Right ventricle myocardium inferior (tissue), 1 donor: ENCODE results near the gene FCRL1. TPM values are rescaled to one million over a fixed set of nuclear protein-coding genes. Genes with fewer than 3 reads are reported as not detected.
A peak's percentile ranks its signal among the peaks of the same experiment; 100 is the strongest.

Experiments
- ATAC-seq: fragments of 200-7000 bp; cut with Tn5 transposase; one replicate; pipeline ENCODE4 v1.9.1; 2020; ENCODE audit warnings: mild to moderate bottlenecking, moderate library complexity
- DNase-seq: peaks from one replicate; pipeline ENCODE4 v3.0.0; 2021; ENCODE audit errors: missing footprints
- intact Hi-C: fragments of 100-400 bp; cut with DNase I; formaldehyde crosslinking; loops from one replicate; pipeline ENCODE4 v1.11.0; 2022
- total RNA-seq: library from RNA; stranded (reverse); fragmentation: NEBNext Ultra II Directional; extraction: Animal tissue kit (Norgen Biotek cat#: 25700); gene quantifications from one replicate; pipeline ENCODE4 v1.2.1, GENCODE V29; 2021
- donor health status: DM: no; HTN: yes; CAD: no; lungs with severe emphysema.

Gene FCRL1
- total RNA-seq, 1 donor from 2014 or later, result not detected

GRCh38 chr1:157813269-157813668 is 6.7 kb downstream of the FCRL1 start:
- ATAC-seq (no peak), DNase-seq (no peak)
- intact Hi-C loops, result loop anchor here (2.0 kb wide), 1 partner anchor 28 kb away; the partner anchor contains the start of gene CD5L

GRCh38 chr1:157806431-157807149 is 13.3 kb downstream of the FCRL1 start:
- peak; percentile 5 for ATAC-seq
- intact Hi-C loops, result no loop called here
- DNase-seq, result no peak

- intact Hi-C loops, result no loop called here
- DNase-seq (no peak), ATAC-seq (peak; percentile 42)
Observed at GRCh38 chr1:157803851-157804250, 16.1 kb downstream of the FCRL1 start.

GRCh38 chr1:157799996-157800395 is 19.9 kb downstream of the FCRL1 start:
- no peak for ATAC-seq
- intact Hi-C loops, result no loop called here
- no peak for DNase-seq

- intact Hi-C loops, result no loop called here
- no peak for ATAC-seq
Observed at GRCh38 chr1:157798211-157798610, 21.7 kb downstream of the FCRL1 start.

GRCh38 chr1:157785248-157785647 is 34.7 kb downstream of the FCRL1 start:
- no peak for DNase-seq
- no peak for ATAC-seq
- intact Hi-C loops, result no loop called here

More at GRCh38 chr1:157798211-157798610, 21.7 kb downstream of the FCRL1 start:
- DNase-seq, result no peak

- no peak for ATAC-seq
- intact Hi-C loops, result no loop called here
- DNase-seq, result no peak
Observed at GRCh38 chr1:157784801-157785200, 35.1 kb downstream of the FCRL1 start.

- ATAC-seq, result no peak
- intact Hi-C loops, result no loop called here
- DNase-seq, result no peak
Observed at GRCh38 chr1:157782931-157783330, 37.0 kb downstream of the FCRL1 start.

- intact Hi-C loops, result no loop called here
- DNase-seq, result no peak
- ATAC-seq, result no peak
Observed at GRCh38 chr1:157781048-157781447, 38.9 kb downstream of the FCRL1 start.

- intact Hi-C loops, result no loop called here
- ATAC-seq (no peak), DNase-seq (no peak)
Observed at GRCh38 chr1:157776971-157777391, 42.9 kb downstream of the FCRL1 start, which contains the start of gene FCRL2. TSS of gene FCRL2 (minus strand) at chr1:157777132. CDS start at chr1:157777073, 59 bp downstream.

GRCh38 chr1:157775101-157775870 is 44.6 kb downstream of the FCRL1 start:
- no peak for ATAC-seq
- intact Hi-C loops, result no loop called here
- DNase-seq, result no peak

GRCh38 chr1:157774412-157774811 is 45.5 kb downstream of the FCRL1 start:
- DNase-seq (no peak), ATAC-seq (no peak)
- intact Hi-C loops, result no loop called here

- intact Hi-C loops, result no loop called here
Observed at GRCh38 chr1:157773493-157774350, 46.2 kb downstream of the FCRL1 start.

GRCh38 chr1:157771661-157772425 is 48.1 kb downstream of the FCRL1 start:
- intact Hi-C loops, result no loop called here
- ATAC-seq, result no peak
- no peak for DNase-seq

More at GRCh38 chr1:157773493-157774350, 46.2 kb downstream of the FCRL1 start:
- ATAC-seq, result no peak
- no peak for DNase-seq

- ATAC-seq, result no peak
- DNase-seq, result no peak
- intact Hi-C loops, result no loop called here
Observed at GRCh38 chr1:157770442-157771043, 49.4 kb downstream of the FCRL1 start.

GRCh38 chr1:157766792-157767191 is 53.1 kb downstream of the FCRL1 start:
- intact Hi-C loops, result no loop called here
- DNase-seq, result no peak
- ATAC-seq, result no peak

- ATAC-seq, result no peak
- intact Hi-C loops, result no loop called here
- DNase-seq, result no peak
Observed at GRCh38 chr1:157758018-157758417, 61.9 kb downstream of the FCRL1 start.

- ATAC-seq (no peak), DNase-seq (no peak)
- intact Hi-C loops, result no loop called here
Observed at GRCh38 chr1:157753611-157754010, 66.3 kb downstream of the FCRL1 start.
